Body of pancreas (tissue), 4 donors: ENCODE results near the gene SUN2. TPM values are rescaled to one million over a fixed set of nuclear protein-coding genes. Genes with fewer than 3 reads are reported as not detected.

Experiments used
- ATAC-seq: fragments of 150-250 bp; one replicate; pipeline ENCODE4 v1.9.1; 2016
- DNase-seq, 4 donors: peaks; one replicate each; pipeline ENCODE4 v3.0.0-alpha.2; 2019
- H3K27ac ChIP-seq, 4 donors: fragments of 200-600 bp; sonication (generic); 1 replicate in 3 of 4; 2 replicates in 1 of 4; pipeline versions ENCODE4 v1.5.1 to v1.6.1; 2016 to 2019; ENCODE audit warnings: mild to moderate bottlenecking in 1 of 4, mixed read lengths in 1 of 4, moderate library complexity in 1 of 4
- H3K27me3 ChIP-seq, 2 donors: fragments of 200-600 bp; sonication (generic); one replicate each; pipeline ENCODE4 v1.6.0; 2016; ENCODE audit warnings: mild to moderate bottlenecking in 1 of 2
- H3K36me3 ChIP-seq, 2 donors: fragments of 200-600 bp; sonication (generic); replicated peaks in 1 of 2; 2 replicates each; pipeline ENCODE4 v1.5.1; 2016; ENCODE audit warnings: low read depth in 2 of 2; ENCODE audit not compliant: insufficient read depth in 1 of 2
- H3K4me1 ChIP-seq: fragments of 200-600 bp; sonication (generic); one replicate; pipeline ENCODE4 v1.6.0; 2016
- H3K4me3 ChIP-seq, 2 donors: fragments of 200-600 bp; sonication (generic); 1 replicate in 1 of 2; 2 replicates in 1 of 2; pipeline ENCODE4 v1.5.1; 2016 to 2019
- H3K9me3 ChIP-seq, 3 donors: fragments of 200-600 bp; sonication (generic); 1 replicate in 2 of 3; 2 replicates in 1 of 3; pipeline ENCODE4 v1.5.1; 2016
- POLR2A ChIP-seq, 3 donors: fragments of 450-650 bp; IDR thresholded peaks; one replicate each; pipeline ENCODE4 v1.6.1; 2016; ENCODE audit warnings: antibody characterized with exemption in 3 of 3, mild to moderate bottlenecking in 2 of 3
- WGBS, 2 donors: methylation state at CpG; one replicate each; pipeline ENCODE4 v1.1.5; 2017; 5-methylcytosine and 5-hydroxymethylcytosine counted together
- intact Hi-C: fragments of 100-400 bp; cut with DNase I; formaldehyde crosslinking; loops from one replicate; pipeline ENCODE4 v1.15.1; 2023
- total RNA-seq, 2 donors: library from RNA; depleted of rRNA; stranded (reverse); fragments of >200 nt; gene quantifications; one replicate each; pipeline ENCODE4 v1.1.0, GENCODE V29; 2016
- TF ChIP-seq, protein P1 (sequence below), 7 experiments: fragments of 450-650 bp in 4 of 7; fragments of 200-600 bp in 3 of 7; sonication (generic) in 3 of 7; IDR thresholded peaks; one replicate each; pipeline ENCODE4 v1.5.1; 2016 to 2019; ENCODE audit warnings: antibody characterized with exemption in 7 of 7

SUN2 gene
- total RNA-seq, 2 donors from 2014 or later = 143 to 166 TPM

GRCh38 chr22:38715176-38715764, 40.5 kb downstream of the SUN2 start:
- intact Hi-C loops = no loop called here
- no peaks in the 10 kb centered on the region for H3K9me3 ChIP-seq
- H3K36me3 ChIP-seq = no peaks in the 10 kb centered on the region
- 83 to 89% methylated on average over 9 of the region's 9 CpGs for WGBS, 2 donors
- DNase-seq (no peak), ATAC-seq (no peak)
- no peaks in the 10 kb centered on the region for H3K27me3 ChIP-seq
- no peak for TF ChIP-seq POLR2A (IDR thresholded peaks at IDR 0.05)
- TF ChIP-seq, protein P1, sequence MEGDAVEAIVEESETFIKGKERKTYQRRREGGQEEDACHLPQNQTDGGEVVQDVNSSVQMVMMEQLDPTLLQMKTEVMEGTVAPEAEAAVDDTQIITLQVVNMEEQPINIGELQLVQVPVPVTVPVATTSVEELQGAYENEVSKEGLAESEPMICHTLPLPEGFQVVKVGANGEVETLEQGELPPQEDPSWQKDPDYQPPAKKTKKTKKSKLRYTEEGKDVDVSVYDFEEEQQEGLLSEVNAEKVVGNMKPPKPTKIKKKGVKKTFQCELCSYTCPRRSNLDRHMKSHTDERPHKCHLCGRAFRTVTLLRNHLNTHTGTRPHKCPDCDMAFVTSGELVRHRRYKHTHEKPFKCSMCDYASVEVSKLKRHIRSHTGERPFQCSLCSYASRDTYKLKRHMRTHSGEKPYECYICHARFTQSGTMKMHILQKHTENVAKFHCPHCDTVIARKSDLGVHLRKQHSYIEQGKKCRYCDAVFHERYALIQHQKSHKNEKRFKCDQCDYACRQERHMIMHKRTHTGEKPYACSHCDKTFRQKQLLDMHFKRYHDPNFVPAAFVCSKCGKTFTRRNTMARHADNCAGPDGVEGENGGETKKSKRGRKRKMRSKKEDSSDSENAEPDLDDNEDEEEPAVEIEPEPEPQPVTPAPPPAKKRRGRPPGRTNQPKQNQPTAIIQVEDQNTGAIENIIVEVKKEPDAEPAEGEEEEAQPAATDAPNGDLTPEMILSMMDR (IDR thresholded peaks at IDR 0.05) = no peak
- H3K4me1 ChIP-seq = peaks cover 14% of the 10 kb centered on the region
- H3K27ac ChIP-seq = peak overlapping the region in 1 of 4 donors; percentile 32
- no peak overlapping the region for H3K4me3 ChIP-seq

- H3K9me3 ChIP-seq = no peaks in the 10 kb centered on the region
- no peak overlapping the region for H3K27ac ChIP-seq
- no peaks in the 10 kb centered on the region for H3K36me3 ChIP-seq
- intact Hi-C loops = no loop called here
- TF ChIP-seq, protein P1 (IDR thresholded peaks at IDR 0.05) = no peak
- TF ChIP-seq POLR2A (IDR thresholded peaks at IDR 0.05) = no peak
- ATAC-seq (no peak), DNase-seq (no peak)
- no peaks in the 10 kb centered on the region for H3K27me3 ChIP-seq
- H3K4me1 ChIP-seq = peaks cover 21% of the 10 kb centered on the region
- 87 to 90% methylated on average over 7 to 8 of the region's 8 CpGs for WGBS, 2 donors
- no peak overlapping the region for H3K4me3 ChIP-seq
Observed at GRCh38 chr22:38713921-38714320, 41.9 kb downstream of the SUN2 start.

DNA sequence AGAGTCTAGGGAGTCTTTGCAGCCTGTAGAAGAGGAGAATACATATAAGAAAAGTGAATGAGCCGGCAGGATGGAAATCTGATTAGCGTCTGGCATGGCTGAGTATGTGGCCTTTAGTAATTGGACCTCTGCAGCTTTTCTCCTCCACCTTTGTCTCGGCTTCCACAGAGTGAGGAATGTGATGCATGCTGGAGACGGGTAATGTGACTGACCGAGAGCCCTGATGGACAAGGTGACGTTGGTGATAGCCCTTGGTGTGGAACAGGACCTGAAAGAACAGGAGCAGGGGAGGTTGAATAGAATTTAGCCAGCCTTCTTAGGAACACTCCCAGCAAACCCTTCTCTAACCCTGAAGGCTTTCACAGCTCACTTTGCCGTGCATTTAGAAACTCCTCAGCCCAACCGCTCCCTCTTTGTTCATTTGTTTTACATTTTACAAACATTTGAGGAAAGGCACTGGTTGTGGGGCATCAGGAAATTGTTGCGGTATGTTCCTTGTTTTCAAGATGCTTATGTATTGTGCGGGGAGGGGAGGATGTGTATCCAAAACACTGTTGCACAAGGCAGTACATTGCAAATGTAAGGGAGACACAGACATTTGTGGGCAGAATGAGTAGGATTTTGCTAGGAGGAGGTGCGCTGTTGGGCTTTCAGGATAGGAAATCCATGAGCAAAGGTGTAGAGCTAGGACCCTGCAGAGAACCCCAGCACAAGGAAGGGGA, 43.2 kb downstream of the SUN2 start:
- no peak for DNase-seq
- no peaks in the 10 kb centered on the region for H3K36me3 ChIP-seq
- no peak overlapping the region for H3K4me3 ChIP-seq
- H3K27ac ChIP-seq = no peak overlapping the region
- 84 to 87% methylated on average over 11 of the region's 11 CpGs for WGBS, 2 donors
- TF ChIP-seq, protein P1 (IDR thresholded peaks at IDR 0.05) = no peak
- TF ChIP-seq POLR2A (IDR thresholded peaks at IDR 0.05) = no peak
- no peaks in the 10 kb centered on the region for H3K27me3 ChIP-seq
- intact Hi-C loops = no loop called here
- ATAC-seq = no peak
- H3K4me1 ChIP-seq = peaks cover 20% of the 10 kb centered on the region
- H3K9me3 ChIP-seq = no peaks in the 10 kb centered on the region

- ATAC-seq = no peak
- no peak for DNase-seq
- Histone ChIP-seq H3K4me1 (peaks cover 29% of the 10 kb centered on the region), H3K27me3 (no peaks in the 10 kb centered on the region), H3K36me3 (no peaks in the 10 kb centered on the region), H3K27ac (no peak overlapping the region), H3K9me3 (no peaks in the 10 kb centered on the region), H3K4me3 (no peak overlapping the region)
- no peak for TF ChIP-seq POLR2A (IDR thresholded peaks at IDR 0.05)
- TF ChIP-seq, protein P1 (IDR thresholded peaks at IDR 0.05) = no peak
- 63 to 65% methylated on average over 3 of the region's 3 CpGs for whole genome bisulfite sequencing, 2 donors
- intact Hi-C loops = no loop called here
Observed at GRCh38 chr22:38710866-38711265, 44.9 kb downstream of the SUN2 start.

DNA sequence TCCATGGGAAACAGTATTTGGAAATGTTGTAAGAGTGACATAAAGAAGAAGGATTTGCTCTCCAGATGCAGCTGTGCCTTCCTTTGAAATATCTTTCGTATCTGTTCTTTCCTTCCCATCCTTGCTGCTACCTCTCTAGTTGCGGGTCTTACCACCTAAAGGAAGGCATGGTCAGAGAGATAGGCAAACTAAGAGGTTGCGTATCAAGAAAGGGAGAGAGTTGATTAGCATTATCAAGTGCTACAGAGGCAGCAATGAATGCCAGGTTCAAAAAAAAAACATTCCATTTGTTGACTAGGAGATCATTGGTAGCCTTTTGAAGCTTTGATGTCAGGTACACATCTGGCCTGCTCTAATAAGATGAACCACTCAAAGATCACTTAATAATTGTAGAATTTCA, 45.4 kb downstream of the SUN2 start:
- Histone ChIP-seq H3K36me3 (no peaks in the 10 kb centered on the region), H3K9me3 (no peaks in the 10 kb centered on the region), H3K4me1 (peaks cover 29% of the 10 kb centered on the region), H3K27ac (no peak overlapping the region), H3K27me3 (no peaks in the 10 kb centered on the region), H3K4me3 (no peak overlapping the region)
- no peak for DNase-seq
- intact Hi-C loops = no loop called here
- TF ChIP-seq, protein P1 (IDR thresholded peaks at IDR 0.05) = no peak
- TF ChIP-seq POLR2A (IDR thresholded peaks at IDR 0.05) = no peak
- ATAC-seq = no peak
- 76 to 86% methylated on average over 3 of the region's 3 CpGs for WGBS, 2 donors
